ENCODE data around the gene PRKCA.

Gene PRKCA

DNA sequence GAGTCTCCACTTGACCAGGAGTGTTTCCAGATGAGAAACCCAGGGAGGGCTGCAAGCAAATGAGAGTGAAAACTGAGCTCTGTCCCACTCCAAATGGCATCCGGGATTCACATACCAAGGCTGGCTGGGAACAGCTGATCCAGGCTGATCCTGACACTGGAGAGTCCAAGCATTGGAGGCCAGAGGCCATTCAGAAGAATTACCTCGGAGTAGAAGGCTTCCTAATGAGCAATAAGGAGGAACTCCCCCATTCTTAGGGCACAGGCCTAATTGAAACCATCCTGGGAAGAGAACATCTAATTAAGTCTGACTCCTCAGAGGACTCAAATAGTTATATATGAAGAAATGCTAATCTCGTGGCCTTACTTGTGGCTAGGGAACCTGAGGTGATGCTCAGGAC, 142.8 kb downstream of the PRKCA start:
- TF ChIP-seq, protein P1, sequence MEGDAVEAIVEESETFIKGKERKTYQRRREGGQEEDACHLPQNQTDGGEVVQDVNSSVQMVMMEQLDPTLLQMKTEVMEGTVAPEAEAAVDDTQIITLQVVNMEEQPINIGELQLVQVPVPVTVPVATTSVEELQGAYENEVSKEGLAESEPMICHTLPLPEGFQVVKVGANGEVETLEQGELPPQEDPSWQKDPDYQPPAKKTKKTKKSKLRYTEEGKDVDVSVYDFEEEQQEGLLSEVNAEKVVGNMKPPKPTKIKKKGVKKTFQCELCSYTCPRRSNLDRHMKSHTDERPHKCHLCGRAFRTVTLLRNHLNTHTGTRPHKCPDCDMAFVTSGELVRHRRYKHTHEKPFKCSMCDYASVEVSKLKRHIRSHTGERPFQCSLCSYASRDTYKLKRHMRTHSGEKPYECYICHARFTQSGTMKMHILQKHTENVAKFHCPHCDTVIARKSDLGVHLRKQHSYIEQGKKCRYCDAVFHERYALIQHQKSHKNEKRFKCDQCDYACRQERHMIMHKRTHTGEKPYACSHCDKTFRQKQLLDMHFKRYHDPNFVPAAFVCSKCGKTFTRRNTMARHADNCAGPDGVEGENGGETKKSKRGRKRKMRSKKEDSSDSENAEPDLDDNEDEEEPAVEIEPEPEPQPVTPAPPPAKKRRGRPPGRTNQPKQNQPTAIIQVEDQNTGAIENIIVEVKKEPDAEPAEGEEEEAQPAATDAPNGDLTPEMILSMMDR (IDR thresholded peaks at IDR 0.05), result no peak
- no peak for DNase-seq (ENCODE audit: low spot score)
- no peak overlapping the region for H3K27ac ChIP-seq
- H3K4me3 ChIP-seq, result no peak overlapping the region

DNA sequence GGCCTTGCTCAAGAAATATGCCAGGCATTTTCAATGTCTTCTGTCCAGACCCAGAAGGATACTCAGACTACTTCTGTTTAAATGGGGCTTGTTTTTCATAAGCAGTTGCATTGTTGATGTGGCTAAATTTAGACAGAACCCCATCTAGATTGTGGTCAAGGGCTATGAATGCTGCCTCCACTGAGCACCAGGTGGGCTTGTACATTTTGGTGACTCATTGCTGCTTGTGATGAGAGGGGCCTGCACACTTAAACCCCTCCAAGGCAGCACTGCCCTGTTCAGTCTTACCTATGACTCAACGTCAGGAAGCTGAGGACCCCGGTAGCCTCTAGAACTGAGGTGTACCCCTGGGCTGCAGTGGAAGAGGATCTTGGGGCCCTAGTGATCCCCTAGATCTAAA, 144.0 kb downstream of the PRKCA start:
- Histone ChIP-seq H3K4me3 (no peak overlapping the region), H3K27ac (no peak overlapping the region)
- no peak for DNase-seq (ENCODE audit: low spot score)
- TF ChIP-seq, protein P1 (IDR thresholded peaks at IDR 0.05), result no peak

DNA sequence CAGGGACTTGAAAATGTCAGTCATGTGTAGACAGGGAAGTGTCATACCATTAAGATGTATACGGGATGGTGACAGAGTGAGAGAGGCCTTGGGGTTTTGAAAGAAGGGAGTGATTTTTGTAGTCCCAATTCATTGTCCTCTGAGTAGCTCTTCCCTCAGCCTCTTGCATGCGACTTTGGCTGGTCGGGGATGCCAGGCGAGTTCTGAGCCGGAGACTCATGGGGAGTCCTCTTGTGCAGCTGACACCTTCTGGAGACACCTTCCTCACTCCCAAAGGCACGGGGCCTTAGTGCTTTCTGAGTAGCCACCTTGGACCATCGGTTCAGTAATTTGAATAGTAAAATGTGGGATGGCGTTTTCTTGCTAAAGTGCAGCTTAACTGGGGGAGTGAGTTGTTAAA, 144.7 kb downstream of the PRKCA start:
- TF ChIP-seq, protein P1 (IDR thresholded peaks at IDR 0.05), result no peak
- DNase-seq (ENCODE audit: low spot score), result no peak
- H3K27ac ChIP-seq, result no peak overlapping the region
- no peak overlapping the region for H3K4me3 ChIP-seq

DNA sequence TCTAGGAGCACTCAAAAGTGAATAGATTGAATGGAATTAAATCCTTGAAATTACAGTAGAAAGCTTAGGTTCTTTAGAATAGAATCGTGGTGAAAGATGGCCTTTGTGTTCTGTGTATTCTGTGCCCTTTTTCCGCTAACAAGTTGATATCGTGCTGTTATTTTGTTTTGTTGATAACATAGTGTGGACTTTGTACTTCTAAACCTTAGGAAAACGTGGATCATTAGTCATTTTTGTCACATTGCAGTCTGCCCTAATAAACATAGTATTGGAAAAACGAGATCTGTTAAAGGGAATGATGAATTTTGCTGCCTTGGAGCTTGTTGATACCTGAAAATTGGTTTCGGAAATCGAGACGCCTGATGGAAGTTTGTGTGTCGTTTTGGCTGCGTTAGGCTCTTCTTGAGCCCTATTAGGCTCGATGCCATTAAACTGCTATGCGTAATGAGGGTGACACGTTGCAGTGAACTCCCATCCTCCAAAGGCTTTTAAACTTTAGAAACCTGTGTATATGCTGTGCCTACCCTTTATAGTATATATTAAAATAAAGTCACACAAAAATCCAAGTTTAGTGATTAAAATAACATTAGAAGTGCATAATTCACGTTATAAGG, 145.7 kb downstream of the PRKCA start:
- TF ChIP-seq, protein P1 (IDR thresholded peaks at IDR 0.05), result no peak
- Histone ChIP-seq H3K4me3 (no peak overlapping the region), H3K27ac (no peak overlapping the region)
- no peak for DNase-seq (ENCODE audit: low spot score)

- no peak for DNase-seq (ENCODE audit: low spot score)
- Histone ChIP-seq H3K4me3 (no peak overlapping the region), H3K27ac (no peak overlapping the region)
- TF ChIP-seq, protein P1 (IDR thresholded peaks at IDR 0.05), result no peak
These were observed 147.1 kb downstream of the PRKCA start for GRCh38 chr17:66449418-66449977.

DNA sequence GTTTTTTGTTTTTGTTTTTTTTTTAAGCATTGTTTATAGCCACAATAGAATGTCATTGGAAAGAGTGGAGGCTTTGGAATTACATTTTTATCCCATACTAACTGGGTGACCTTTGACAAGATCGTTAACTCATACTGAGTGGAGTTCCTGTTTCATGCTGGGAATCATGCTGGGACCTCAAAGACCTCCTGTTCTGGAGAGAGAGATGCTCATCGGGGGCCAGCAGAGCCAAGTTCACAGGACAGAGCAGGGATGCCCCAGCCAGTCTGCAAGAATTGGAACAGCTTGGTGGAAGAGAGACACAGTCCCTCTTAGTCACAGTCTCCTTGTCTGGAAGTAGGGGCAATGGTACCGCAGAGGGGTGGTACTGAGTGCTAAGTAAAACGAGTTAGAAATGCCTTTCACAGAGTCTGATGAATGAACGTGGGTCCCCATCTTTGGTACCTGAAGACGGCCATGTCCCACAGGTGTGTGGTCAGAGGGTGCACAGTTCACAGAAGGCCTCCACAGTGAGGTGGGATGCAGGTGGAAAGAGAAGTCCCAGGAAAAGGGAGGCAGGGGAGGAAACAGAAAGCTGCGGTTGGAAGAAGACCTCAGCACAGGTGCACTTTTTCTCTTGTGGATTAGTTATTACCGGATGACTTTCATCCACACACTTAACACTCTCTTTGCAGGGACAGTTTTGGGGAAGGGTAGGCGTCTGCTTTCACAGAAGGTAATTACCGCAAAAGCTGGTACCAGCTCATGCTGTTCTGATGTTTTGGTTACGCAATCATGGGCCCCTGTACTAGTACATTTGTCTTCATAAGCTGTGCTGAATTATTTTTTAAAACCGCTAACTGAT, 147.8 kb downstream of the PRKCA start:
- TF ChIP-seq, protein P1 (IDR thresholded peaks at IDR 0.05), result no peak
- H3K27ac ChIP-seq, result no peak overlapping the region
- DNase-seq (ENCODE audit: low spot score), result no peak
- no peak overlapping the region for H3K4me3 ChIP-seq

DNA sequence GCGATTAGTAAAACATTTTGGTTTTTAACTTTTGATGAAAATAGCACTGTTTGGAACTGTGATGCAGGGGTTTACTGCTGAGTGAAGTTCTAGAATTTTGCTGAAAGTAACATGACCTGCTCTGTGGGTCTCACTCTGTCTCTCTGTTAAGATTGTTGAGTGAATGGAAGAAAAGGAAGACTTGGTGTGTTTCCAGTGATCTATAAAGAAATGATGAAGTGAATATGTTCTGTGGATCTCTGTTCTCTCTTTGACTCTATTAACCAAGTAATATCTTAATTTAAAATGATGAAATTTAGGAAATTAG, 148.4 kb downstream of the PRKCA start:
- H3K27ac ChIP-seq, result no peak overlapping the region
- no peak overlapping the region for H3K4me3 ChIP-seq
- DNase-seq (ENCODE audit: low spot score), result no peak
- TF ChIP-seq, protein P1 (IDR thresholded peaks at IDR 0.05), result no peak
